CD4-positive, alpha-beta T cell treated with Interleukin-17A for 1 hour (primary cell): ENCODE measurements around the gene RALGAPA1.
"Not testable (repeated sequence)": the region's sequence is repeated elsewhere in the genome, so short reads cannot be mapped to it uniquely, and the experiment has no call there.

Experiments used
- DNase-seq: peaks from one replicate; pipeline ENCODE4 v3.0.0-alpha.2; 2020

The RALGAPA1 gene

GRCh38 chr14:35696119-35696518 is 113.0 kb downstream of the RALGAPA1 start:
- no peak for DNase-seq

DNA sequence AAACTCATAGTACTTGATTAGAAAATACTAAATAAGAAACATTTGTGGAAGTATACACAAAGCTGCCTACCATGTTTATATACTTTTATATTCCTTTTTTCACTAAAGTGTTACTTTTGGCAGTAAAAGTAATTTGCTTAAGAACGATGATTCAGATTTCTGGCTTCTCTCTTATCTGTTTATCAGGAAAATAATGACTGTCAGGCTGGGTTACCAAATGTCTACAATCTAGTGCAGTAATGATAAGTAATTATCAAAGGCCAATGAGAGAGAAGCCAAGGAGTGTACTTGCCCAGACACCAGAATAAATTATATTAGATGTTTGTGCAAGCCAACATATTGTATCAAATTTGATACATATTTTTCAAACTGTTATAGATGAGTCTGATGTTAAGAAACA is 113.4 kb downstream of the RALGAPA1 start:
- DNase-seq = no peak

DNA sequence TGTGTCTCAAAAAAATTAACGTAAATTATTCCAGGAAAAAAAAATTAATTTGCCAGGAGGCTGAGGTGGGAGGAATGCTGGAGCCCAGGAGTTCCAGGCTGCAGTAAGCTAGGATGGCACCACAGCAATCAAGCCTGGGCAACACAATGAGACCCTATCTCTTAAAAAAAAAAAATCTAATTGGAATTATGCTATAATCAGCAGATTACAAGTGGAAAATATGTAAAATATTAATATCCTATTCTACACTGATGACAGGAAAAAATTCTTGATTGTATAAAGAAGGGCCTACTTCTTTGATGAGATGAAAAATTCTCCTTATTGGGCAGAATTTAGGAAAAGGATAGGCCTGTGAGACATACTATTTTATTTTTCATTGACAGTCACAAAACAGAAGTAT is 114.0 kb downstream of the RALGAPA1 start:
- DNase-seq = no peak

GRCh38 chr14:35689000-35689460 is 120.1 kb downstream of the RALGAPA1 start:
- no peak for DNase-seq

- no peak for DNase-seq
Observed at GRCh38 chr14:35688126-35688826, 120.8 kb downstream of the RALGAPA1 start.

- peak; percentile 54 for DNase-seq
Observed at GRCh38 chr14:35687335-35687939, 121.7 kb downstream of the RALGAPA1 start.

- DNase-seq = not testable (repeated sequence)
Observed at GRCh38 chr14:35683688-35684087, 125.4 kb downstream of the RALGAPA1 start.

DNA sequence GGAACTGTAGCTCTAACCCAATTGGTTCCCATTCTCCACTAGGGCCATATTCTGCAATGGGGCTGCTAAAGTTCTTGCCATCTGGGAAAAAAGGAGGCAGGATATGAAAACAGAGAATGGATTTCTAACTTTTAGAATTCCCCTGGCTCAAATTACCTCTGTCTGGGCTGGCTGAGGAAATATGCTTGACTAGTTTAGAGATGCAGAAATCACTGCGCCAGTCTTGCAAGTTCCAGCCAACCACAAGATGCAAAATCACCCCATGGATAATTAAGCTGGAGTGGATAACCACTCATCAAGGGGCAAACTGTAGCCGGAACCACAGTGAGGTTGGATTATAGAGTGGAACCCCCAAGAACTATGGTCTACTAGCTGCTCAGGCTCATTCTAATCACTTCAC is 126.3 kb downstream of the RALGAPA1 start:
- no peak for DNase-seq

DNA sequence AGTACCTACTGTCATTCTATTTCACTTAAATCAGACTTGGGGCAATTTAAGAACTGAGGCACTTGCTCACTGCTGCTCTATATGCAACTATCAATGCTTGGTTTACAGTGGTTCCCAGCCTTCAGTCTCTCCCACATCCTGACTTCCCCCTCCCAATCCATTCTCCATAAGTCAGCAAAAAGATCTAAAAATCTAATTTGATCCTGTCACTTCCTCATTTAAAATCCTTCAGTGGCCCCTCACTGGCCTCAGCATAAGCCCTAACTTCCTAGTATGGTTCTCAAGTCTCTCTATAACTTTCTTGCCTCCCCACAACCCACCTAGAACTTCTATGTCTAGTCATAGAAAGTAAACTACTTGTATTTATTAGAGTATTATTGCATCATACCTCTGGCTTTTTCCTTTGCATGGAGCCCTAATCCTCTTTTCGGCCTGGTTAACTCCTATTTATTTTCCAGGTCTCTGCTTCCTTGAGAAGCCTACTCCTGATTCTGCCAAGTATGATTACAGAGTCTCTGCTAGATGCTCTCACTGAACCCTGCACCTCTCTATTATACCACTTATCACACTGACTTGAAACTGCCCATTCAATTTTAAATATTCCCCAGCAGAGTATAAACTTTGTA is 130.6 kb downstream of the RALGAPA1 start:
- no peak for DNase-seq

DNA sequence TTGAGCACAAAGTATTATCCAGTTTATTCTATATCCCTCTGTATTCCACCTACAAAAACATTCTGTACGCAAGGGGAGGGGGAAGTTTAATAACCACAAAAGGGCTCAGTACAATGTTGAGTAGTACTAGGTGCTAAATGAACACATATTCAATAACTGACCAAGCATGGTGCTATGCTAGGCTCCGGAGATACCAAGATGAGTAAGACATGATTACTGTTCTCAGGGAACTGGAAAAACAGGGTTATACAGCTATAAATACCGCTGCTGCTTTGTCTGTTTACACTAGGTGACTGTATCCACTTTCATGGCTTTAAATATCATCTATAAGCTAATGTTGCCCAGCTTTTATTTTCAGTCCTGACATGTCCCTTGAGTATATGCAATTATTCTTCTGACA is 139.3 kb downstream of the RALGAPA1 start:
- no peak for DNase-seq

DNA sequence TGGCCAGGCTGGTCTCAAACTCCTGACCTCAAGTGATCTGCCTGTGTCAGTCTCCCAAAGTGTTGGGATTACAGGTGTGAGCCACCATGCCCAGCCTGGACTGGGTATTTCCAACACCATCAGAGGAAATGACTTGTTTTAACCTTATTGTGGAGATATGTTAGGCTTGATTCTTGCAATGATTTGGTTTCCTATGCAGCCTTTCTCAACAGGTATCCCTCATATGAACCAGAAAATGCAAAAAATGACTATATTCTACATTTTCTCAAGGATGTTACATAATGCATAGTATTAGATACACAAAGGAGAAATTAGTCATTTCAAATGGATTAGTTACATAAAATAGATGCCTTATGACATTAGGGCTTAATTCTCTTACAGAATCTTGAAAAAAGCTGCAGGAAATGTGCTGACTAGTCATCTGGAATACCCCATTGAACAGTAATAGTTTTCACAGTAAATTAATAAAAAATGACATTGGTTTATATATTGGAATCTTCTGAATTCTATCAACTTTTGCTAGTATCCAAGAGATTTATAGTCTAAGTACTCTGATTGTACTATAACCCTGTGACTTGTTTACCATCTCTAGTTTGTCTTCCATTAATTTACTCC is 142.6 kb downstream of the RALGAPA1 start:
- no peak for DNase-seq

- no peak for DNase-seq
Observed at GRCh38 chr14:35661875-35662274, 147.2 kb downstream of the RALGAPA1 start.

DNA sequence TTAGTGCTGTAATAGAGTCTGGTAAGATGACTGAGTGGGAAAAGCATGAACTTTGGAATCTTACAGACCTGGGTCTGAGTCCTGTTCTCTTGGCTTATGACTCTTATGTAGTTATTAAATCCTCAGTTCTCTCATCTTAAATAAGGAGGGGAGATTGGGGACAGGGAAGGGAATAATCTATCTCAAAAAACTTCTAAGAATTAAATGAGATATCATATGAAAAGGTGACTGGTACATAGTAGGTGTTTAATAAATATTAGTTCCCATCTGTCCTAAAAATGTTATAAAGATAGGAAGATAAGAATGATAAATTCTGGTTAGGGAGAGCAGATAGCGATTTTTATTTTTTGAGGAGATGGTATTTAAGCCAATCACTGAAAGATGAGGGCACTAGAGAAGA is 156.1 kb downstream of the RALGAPA1 start:
- DNase-seq = no peak

DNA sequence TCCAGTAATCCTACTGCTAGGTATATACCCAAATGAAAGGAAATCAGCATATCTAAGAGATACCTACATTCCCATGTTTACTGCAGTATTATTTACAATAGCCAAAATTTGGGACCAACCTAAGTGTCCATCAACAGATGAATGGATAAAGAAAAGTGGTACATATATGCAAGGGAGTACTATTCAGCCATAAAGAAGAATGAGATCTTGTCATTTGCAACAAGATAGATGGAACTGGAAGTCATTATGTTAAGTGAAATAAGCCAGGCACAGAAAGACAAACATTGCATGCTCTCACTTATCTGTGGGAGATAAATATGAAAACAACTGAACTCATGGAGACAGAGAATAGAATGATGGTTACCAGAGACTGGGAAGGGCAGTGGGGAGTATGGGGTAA is 165.6 kb downstream of the RALGAPA1 start:
- DNase-seq = no peak

DNA sequence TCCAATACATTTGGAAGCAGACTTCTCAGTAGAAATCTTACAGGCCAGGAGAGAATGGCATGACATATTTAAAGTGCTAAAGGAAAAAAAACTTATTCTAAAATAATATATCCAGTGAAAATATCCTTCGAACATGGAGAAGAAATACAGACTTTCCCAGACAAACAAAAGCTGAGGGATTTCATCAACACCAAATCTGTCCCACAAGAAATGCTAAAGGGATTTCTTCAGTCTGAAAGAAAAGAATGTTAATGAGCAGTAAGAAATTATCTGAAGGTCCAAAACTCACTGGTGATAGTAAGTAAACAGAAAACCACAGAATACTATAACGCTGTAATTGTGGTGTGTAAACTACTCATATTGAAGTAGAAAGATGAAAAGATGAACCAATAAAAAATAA is 171.2 kb downstream of the RALGAPA1 start:
- no peak for DNase-seq

DNA sequence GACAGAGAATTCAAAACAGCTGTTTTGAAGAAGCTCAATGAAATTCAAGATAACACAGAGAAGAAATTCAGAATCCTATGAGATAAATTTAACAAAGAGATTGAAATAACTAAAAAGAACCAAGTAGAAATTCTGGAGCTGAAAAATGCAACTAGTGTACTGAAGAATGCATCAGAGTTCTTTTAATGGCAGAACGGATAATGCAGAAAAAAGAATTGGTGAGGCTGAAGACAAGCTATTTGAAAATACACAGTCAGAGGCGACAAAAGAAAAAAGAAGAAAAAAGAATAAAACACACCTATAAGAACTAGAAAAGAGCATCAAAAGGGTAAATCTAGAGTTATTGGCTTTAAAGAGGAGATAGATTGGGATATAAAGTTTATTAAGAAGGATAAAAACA is 171.8 kb downstream of the RALGAPA1 start:
- DNase-seq = no peak

DNA sequence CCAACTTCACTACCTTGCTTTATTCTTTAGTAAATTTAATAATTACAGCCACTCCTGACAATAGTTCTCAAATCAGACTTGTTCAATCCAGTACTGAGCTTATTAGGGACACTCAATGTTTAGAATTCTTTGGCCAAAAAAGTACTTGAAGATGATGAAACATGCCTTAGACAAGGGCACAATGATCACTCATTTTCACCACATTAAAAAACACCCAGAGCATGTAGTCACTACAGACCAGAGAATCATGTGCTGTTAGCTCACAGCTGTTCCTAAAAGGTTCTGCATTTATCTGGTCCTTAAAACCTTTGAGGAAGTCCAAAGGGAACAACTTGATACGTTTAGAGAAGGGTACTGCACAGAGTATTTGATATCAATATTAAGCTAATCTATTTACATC is 176.4 kb downstream of the RALGAPA1 start:
- no peak for DNase-seq

- no peak for DNase-seq
Observed at GRCh38 chr14:35632271-35632670, 176.8 kb downstream of the RALGAPA1 start.

DNA sequence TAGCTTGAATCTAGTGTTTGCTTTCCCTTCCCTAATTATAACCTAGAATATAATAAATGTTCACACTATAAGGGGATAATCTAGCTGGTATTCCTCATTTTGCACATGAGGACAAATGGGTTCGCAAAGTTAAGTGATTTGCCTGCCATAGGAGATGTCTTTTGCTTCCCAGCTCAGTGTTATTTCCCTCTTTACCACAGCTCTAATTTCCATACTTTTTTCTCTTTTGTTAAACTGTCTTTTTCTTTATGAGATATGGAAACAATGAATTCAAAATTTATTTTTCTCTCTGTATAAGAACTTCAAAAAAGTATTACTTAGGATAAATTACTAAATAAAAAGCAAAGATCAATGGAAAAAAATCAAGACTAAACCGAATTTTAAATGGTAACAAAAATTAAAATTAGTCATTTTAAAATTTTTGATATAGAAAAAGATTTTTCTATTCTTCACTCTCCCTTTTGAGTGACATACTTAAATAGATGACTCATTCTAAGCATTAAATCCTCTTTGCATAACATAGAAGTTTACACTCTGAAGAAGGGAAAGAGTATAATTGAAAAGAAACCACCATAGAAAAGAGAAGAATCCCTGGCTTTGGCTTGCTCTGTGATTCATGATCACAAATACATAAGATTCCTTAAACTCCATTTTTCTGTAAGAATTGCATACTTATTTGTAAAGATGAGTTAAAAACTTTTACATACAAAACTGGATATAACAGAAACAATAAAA is 177.9 kb downstream of the RALGAPA1 start:
- no peak for DNase-seq

DNA sequence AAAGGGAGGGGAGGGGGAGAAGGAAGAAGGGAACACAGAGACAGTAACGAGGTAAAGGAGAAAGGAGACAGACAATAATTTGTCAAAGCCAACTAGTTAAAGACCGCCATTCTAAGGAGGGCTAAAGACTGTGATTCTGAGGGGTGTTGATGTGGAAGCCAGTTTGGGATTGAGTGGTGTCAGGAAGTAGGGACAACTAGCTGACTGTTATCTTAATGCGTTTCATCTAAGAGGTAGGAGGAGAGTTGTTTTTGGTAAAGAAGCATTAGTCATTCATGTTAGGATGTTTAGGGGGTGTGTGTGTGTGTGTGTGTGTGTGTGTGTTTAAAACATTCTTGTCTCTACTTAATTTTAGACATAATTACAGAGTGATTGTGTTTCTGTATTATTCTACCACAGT is 180.1 kb downstream of the RALGAPA1 start:
- DNase-seq = no peak

DNA sequence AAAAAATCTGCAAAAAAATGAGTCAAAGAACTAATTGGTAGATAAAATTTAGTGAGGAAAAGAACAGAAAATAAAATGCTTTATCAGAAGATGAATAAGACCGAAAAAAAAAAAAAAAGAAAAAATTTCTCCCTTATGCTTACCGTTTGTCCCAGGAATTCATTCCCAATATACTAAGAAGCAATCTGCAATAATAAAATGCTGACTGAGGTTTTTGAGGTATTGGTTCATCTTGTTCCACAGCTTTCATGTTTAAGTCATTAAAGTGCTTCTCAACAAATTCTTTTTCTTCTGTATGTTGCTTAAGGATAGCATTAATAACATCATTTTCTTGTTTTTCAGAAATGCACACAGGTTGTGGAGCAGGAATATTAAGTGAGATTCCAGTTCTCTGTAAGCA is 182.1 kb downstream of the RALGAPA1 start:
- not testable (repeated sequence) for DNase-seq

- DNase-seq = not testable (repeated sequence)
Observed at GRCh38 chr14:35621996-35622395, 187.1 kb downstream of the RALGAPA1 start.

DNA sequence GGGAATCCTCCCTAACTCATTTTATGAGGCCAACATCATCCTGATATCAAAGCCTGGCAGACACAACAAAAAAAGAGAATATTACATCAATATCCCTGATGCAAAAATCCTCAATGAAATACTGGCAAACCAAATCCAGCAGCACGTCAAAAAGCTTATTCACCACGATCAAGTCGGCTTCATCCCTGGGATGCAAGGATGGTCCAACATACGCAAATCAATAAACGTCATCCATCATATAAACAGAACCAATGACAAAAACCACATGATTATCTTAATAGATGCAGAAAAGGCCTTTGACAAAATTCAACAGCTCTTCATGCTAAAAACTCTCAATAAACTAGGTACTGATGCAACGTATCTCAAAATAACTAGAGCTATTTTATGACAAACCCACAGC is 189.1 kb downstream of the RALGAPA1 start:
- not testable (repeated sequence) for DNase-seq
